AG20443 (cell line): Measurements from ENCODE around the gene SIX1.

Experiments used
- DNase-seq: peaks from one replicate; pipeline ENCODE4 v3.0.0; 2012; ENCODE audit warnings: low spot score, mixed read lengths

The SIX1 gene

DNA sequence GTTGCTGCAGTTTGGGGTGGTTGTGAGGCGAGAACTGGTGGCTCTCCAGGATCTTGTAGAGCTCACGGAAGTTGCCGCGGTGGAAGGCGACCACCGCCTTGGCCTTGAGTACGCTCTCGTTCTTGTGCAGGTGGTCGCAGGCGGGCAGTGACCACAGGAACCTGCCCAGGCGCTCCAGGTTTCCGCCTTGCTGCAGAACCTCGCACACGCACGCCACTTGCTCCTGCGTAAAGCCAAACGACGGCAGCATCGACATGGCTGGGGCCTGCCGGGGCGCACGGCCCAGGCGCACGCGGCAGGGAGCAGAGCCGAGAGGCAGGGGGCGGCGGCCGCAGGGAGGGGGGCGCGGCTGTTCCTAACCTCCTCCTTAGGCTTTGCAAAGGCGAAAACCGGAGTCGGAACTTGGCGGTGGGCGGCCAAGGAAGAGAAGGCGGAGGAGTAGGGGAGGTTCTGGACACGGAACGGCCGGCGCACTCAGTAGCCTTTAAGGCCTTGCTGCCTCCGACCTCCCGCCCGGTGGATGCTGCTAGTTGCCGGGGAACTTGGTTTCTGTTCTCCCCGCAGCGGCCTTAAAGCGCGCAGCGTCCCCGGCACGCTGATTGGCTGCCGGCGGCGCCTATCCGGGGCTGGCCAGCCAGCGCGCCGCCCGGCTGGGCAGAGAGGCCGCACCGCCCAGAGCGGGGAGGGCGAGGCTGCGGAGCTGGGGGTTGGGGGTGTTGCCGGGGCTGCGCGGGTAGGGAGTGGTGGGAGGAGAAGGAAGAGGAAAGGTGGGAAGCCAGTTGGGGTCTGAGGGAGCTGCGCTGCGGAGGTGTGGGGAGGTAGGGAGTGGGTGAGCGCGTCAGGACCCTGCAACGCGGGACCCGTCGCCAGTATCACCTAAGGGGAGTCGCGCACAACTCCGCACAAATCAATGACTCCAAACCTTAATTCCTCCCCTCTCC is at the start of gene SIX1:
Gene SIX1, minus strand, starts transcription at position 544 of the 941 bp plus-strand sequence. Its CDS starts 288 bp downstream, at position 256.
- peak; percentile 97 for DNase-seq

DNA sequence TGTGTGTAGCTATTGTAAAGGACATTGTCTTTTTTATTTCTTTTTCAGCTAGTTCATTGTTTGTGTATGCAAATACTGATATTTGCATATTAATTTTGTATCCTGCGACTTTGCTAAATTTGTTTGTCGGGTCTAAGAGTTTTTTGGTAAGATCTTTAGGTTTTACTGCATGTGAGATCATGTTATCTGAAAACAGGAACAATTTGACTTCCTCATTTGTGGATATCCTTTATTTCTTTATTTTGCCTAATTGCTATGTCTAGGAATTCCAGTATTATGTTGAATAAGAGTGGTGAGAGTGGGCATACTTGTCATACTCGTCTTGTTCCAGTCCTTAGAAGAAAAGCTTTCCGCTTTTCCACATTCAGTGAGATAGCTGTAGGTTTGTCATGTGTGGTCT is 46.0 kb upstream of the SIX1 start:
- DNase-seq: no peak

DNA sequence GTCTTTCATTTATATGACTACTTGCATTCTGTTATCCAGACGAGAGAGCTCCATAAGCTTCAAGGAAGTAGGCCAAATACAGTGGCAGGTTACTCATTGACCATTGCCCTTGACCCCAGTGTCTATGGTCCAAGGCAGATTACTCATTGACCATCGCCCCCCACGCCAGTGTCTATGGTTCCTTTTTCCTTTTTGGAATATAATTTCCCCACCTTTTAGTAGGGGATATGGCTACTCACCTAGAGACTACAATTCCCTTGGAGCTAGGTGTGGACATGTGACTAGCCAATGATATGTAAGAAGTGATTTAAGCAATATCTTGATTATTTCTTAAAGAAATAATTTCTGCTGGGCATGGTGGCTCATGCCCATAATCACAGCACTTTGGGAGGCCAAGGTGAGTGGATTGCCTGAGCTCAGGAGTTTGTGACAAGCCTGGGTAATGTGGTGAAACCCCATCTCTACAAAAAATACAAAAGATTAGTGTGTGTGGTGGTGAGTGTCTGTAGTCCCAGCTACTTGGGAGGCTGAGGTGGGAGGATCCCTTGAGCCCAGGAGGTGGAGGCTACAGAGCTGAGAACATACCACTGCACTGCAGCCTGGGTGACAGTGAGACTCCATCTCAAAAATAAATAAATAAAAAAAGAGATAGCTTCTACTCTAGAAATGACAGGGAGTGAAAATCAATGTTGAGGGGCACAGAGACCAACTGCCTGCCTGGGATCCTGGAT is 42.3 kb upstream of the SIX1 start:
- DNase-seq: no peak

DNA sequence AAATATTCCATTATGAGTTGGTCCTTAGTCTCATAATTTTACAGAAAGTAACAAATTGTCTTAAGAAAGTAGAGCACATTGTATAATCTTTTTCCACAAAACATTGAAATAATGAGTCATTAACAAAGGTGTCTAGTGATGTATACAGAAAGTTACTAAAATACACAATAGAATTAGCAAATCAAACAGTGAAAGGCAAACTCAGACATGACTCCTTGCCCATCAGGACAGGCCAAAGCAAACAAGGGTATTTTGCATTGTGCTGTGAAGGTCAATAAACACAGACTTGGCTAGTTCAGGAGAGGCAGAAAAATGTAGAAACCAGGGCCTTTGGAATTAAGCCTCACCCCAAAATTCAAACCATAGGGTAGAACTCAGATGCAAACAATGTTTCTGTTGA is 37.6 kb upstream of the SIX1 start:
- DNase-seq: no peak

DNA sequence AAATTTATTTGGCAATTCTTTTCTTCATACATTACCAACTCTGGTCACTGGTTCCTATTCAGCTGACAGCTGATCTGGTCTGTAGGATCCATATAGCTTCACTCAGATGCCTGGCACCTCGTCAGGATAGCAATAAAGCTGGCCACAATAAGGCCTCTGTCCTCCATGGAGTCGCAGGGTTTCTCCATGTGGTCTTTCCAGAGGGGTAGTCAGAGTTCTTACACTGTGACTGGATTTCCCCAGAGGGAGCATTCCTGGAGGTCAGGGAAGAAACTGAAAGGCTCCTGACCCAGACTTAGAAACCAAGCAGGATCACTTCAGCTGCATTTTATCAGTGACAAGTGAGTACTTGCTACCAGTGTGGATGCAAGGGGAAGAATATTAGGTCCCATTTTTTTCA is 34.9 kb upstream of the SIX1 start:
- DNase-seq: peak; percentile 16

DNA sequence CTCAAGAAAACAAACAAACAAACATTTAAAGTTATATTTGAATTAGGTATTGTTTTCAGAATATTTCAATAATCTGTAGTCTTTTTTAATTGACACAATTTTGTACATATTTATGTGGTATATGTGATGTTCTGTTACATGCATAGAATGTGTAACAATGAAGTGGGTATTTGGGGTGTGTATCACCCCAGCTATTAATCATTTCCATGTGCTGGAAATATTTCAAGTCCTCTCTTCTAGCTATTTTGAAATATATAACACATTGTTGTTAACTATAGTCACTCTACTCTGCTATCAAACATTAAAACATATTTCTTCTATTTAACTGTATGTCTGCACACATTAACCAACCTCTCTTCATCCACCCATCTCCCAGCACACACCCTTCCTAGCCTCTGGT is 32.0 kb upstream of the SIX1 start:
- DNase-seq: no peak

DNA sequence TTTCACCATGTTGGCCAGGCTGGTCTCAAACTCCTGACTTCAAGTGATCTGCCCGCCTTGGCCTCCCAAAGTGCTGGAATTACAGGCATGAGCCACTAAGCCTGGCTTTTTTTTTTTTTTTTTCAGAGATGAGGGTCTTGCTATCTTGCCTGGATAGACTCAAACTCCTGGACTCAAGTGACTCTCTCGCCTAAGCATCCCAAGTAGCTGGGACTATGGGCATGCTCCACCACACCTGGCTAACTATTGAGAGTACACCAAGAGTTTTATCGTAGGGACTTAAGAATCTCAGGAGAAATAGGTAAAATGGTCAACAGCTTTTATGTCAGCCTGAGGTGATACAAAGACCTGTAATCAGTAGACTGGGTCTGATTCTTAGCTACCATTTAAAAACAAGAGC is 31.2 kb upstream of the SIX1 start:
- DNase-seq: no peak

DNA sequence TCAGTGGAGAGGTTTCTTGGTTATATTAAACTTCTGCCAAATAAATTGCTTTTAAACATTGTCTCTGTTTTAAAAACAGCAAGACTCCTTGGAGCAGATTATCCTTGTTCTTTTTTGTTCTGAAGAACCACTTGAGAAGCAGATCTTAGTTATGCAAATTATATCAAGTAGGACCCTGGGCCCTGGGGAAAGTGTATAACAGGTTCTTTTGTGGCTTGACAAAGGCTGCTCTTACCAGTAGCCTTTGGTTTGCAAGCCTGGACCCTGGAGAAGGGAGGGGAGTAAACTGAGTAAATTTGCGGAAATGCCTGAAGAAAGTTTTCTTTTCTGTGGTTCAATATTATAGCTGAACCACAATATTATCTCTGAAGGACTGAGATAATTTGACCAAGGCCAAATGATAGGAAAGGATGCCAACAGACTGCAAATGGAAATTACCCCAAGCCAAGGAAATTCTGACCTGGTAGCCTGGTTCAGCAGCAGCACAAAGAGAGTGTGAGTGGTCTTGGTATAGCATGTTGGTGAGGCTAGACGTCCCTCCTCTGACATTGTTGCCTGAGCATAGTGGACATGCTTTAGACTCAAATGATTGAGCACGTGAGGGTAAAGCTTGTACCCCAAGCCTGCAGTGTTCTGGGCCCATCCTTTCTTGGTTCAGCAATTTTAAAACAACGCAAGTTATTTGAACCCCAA is 30.4 kb upstream of the SIX1 start:
- no peak for DNase-seq

DNA sequence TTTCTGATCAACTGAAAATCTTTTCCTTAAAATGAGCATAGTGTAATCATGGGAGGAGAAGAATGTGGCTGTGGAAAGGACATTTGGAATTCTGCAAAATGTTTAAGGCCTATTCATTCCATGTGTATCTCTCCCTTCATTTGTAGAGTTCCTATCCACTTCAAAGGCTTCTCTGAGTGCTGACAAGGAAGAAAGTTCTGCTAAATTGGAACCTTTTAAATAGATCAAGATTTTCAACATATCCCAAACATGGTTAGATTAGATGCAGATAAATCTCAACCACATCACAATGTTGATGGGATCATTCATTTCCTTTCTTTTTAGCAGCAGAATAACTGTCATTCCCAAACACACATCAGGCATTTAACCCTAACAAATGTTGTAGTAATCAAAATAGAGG is 28.4 kb upstream of the SIX1 start:
- DNase-seq: no peak

DNA sequence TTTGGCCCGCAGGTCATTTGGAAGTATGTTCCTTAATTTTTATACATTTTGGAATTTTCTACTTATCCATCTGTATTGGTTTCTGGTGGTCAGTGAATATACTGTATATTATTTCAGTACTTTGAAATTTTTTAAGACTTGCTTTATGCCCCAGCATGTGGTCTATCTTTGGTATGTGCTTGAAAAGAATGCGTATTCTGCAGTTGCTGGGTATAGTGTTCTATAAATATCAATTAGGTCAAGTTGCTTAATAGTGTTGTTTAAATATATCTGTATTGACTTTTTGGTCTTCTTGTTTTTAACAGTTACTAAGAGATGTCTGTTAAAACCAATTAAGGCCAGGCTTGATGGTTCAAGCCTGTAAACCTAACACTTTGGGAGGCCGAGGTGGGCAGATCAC is 21.7 kb upstream of the SIX1 start:
- no peak for DNase-seq

DNA sequence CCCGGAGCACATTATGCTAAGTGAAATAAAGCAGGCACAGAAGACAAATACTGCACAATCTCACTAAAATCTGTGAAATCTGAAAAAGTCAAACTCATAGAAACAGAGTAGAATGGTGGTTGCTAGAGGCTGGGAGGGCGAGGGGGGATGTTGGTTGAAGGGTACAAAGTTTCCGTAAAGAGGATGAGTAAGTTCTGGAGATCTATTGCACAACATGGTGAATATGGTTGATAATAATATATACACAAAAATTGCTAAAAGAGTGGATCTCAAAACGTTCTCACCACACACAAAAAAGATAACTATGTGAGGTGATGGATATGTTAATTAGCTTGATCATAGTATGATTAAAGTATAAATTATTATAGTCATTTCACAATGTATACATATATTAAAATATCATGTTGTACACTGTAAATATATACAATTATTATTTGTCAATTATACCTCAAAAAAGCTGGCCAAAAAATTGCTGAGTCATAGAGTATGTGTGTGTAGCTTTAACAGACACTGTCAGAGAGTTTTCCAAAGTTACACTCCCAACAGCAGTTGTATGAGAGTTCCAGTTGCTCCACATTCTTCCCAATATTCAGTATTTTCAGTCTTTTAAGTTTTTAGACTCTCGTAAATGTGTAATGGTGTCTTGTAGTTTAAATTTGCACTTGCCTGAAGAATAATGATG is 19.3 kb upstream of the SIX1 start:
- no peak for DNase-seq

DNA sequence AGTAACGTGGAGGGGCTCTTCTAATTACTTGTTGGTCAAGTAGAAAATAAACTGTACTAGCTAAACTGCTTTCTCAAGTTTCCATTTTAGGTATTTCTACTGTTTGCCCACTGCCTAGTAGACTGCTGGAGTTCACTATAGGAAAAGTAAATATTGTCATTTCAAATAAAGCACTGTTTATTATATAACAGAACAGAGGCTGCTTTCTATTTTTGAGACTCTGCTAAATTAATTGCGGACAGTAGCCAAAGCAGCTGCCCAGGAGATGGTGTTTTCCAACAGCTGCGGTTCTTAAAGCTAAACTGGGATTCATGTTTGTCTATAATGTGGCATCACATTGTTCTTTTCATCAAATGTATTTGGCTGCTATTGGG is 15.9 kb upstream of the SIX1 start:
- no peak for DNase-seq

DNA sequence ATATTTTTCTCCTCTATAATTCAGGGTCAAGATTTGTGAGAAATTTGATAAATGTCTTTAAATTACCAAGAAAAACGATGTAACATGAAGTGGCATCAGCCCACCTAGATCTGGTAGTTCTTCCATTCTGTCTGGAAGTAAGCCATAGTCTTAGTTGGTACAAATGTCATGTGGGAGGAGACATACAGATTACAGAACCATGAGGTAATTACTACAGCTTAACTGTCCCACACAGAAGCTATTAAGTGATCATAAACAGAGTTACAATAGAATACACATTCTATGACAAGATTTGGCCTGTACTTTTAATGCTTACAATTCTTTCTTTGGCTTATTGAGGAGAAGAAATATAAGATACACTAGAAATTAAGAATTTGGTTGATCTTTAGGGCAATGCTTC is 13.7 kb upstream of the SIX1 start:
- no peak for DNase-seq

DNA sequence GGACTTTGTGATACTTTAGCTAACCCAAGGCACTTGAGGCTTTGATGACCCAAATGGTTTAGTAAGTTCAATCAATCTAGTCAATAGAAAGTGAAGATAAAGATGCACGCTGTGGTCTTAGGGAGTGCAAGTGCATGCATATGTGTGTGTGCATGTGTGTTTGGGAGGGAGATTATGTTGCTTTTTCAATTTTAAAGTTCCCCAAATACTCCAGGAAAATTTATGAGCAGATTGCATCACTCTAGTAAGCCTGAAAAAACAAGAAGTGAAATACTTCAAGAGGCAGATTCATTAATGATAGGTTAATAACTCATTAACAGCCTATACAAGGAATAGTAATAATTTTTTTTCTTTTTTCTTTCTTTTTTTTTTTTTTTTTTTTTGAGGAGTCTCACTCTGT is 12.4 kb upstream of the SIX1 start:
- no peak for DNase-seq

DNA sequence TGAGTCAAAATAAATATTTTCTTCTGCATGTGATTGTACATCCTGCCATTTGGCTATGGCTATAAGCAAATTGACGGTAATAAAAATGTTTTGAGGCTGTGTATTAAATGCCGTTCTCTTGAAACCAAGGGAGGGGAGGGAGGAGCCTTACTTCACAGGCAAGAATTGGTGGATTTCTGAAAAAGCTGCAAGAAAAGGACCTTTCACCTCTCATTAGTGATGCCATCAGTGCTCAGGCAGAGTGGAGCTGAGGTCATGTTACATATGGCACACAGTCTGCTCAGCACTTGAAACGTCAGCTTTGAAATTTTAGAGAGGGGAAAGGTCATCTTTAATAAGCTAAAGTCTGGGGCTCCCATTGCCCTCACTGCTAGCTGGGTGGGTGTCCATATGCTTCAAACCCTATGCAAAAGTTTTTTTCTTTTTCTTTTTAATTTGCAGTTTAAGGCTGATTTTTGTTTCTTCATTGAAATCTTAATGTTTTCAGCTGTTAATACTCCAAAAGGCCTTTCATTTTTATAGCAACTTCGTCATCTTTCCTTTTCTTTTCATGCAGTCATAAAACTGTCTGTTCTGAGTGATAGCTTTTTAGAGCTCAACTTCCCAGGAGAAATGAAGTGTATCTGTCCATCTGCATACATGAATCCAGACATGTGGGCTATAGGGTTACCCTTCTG is 9.8 kb upstream of the SIX1 start:
- no peak for DNase-seq

DNA sequence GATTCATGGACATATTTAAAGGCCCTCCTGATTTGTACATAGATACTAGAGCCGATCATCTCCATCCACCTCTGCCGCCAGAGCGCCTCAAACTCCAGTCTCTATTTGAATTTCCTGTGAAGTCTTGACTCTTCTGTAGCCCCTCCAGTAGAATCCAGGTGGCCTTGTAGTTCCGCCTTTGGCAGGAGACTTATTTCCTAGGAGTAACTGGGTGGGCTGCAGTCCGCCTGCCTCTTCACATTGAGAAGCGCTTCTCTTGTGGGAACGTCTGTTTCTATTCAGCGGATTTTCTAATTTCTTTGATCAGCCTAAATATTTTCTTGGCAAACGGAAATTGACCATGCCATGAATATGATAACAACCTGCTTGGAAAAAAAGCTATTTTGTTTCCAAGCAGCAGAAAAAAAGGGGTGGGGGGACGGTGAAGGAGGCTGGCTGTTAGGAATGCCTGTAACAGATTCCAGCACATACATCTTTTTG is 9.0 kb upstream of the SIX1 start:
- DNase-seq: no peak

DNA sequence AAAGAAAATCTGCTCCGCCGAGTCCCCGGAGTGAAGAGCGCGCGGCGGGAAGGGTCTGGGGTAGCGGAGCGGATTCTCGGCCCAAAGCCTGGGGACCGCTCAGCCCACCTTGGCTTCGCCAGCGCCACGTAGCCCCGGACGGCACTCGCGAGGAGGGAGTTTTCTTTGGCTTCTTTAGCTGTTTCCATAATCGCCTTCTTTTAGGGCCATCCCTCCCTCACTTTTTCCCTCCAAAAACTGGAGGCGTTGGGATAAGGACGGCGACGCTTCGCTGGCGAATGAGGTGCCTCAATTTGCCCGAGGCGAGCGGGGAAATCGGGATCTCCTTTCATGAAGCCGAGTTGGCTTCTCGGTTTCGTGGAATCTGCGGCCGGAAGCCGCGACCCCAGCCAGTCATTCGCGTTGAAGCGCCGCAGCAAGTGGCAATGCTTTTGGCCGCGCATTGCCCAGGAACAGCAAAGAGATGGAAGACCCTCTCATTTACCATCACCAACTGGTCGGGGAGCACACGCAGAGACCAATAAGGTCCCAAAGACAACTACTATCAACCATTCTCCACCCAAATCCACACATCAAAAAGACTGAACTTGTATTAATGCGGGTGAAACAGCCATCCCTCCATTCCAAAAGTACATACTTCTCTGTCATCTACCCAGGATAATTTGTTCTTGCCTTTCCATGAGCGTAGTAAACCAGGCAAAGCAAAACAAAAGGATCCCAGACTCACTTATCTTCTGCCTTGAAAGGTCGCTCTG is 8.4 kb upstream of the SIX1 start:
- no peak for DNase-seq

DNA sequence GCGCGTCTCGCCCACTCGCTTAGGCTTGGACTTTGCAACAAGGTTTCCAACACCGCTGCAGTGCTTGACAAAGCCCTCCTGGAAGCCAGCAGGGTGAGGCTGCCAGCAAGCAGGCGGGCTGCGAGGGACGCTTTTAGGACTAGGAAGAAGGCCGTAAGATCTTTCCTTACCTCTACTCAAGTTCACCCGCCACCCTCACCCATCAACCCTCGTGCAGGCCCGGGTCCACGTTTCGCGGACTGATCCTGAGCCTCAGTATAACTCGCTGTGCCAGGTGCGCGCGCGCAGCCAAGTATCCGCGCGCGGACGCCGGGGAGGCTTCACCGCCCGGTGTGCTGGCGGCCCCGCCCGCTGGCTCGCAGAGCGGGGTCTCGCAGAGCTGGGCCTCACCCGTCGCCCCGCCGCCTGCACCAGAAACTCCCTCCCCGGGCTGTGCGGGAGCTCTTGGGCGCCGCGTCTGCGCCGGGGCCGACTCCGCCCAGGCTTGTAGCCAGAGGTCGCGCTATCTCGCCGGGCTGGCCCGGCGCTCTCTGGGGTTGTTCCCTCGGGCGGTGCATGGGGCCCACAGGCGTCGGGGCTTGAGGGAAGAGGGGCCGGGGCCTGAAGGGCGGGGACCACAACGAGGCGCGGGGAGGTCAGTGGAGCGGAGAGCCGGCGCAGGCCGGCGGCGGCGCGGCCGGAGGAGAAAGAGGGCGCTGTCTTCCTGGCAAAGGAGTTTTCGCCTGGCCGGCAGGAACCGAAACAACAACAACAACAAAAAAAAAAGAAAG is 7.6 kb upstream of the SIX1 start:
- peak; percentile 84 for DNase-seq

DNA sequence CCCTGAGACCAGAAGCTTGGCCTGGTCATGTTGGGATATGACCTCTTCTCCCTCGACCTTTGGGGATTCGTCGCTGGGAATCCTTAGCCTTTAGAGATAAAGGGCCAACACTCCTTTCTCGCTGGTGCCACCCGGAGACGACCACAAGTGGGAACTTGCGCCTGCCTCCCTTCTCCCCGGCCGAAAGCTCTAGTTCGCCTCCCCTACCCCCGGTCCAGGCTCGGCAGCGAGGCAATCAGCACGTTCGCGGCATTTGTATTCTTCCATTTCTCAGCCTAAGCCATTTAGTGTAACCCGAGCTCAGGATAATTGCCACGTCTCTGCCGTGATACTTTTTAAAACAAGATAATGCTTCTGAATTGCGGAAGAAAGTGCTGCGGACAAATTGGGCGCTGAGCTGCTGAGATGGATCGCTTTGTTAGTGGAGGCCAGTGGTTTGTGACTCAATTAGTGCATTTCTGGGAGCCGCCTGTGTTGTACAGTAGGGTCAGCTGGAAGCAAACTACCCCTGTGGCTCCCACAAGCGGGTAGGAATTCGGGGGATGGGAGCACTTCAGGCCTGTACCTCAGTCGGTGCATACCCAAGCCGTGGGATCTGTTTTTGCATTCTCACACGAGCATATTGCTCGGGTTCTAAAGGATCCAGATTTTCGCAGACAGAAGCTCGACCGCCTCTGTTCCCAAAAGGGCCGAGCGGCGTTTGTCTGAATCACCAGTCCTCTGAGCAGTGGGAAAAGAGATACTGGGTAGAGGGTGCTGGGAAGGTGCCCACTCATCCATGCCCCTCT is 6.8 kb upstream of the SIX1 start:
- DNase-seq: no peak
